GM12891 (cell line): ENCODE measurements around the gene ARRB2.

Experiments
- POLR2A ChIP-seq: IDR thresholded peaks from 2 replicates; pipeline ENCODE4 v1.6.1; 2011; ENCODE audit warnings: low read depth, low read length, control low read depth
- POLR2AphosphoS5 ChIP-seq: IDR thresholded peaks from 2 replicates; pipeline ENCODE4 v1.6.1; 2011; ENCODE audit warnings: low read depth, low read length, control low read depth
- POU2F2 ChIP-seq: IDR thresholded peaks from 2 replicates; pipeline ENCODE4 v1.6.1; 2011; ENCODE audit warnings: low read depth, mild to moderate bottlenecking, control low read depth, low read length, moderate library complexity
- SPI1 ChIP-seq: IDR thresholded peaks from 2 replicates; pipeline ENCODE4 v1.6.1; 2011; ENCODE audit warnings: low read depth, low read length, control low read depth
- TAF1 ChIP-seq: IDR thresholded peaks from 2 replicates; pipeline ENCODE4 v1.6.1; 2011; ENCODE audit warnings: low read depth, low read length, control low read depth

DNA sequence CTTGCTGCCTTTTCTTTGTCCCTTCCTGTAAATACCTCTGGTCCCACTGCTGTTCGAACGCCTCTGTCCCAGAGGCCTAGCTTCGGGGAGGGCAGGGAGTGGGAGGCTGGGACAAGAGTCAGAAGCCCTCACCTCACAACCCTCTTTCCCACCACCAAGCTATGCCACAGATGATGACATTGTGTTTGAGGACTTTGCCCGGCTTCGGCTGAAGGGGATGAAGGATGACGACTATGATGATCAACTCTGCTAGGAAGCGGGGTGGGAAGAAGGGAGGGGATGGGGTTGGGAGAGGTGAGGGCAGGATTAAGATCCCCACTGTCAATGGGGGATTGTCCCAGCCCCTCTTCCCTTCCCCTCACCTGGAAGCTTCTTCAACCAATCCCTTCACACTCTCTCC is 10.4 kb downstream of the ARRB2 start:
- TF ChIP-seq TAF1 (no peak), POLR2AphosphoS5 (no peak), POLR2A (no peak), SPI1 (no peak), POU2F2 (no peak)
